ENCODE measurements around the gene NEDD4L. TPM values are rescaled to one million over a fixed set of nuclear protein-coding genes. Genes with fewer than 3 reads are reported as not detected.

The NEDD4L gene
- total RNA-seq, 1 donor from 2014 or later, result 9.7 TPM

- no peak for DNase-seq (ENCODE audit: low read depth in 2 of 2)
Measured at GRCh38 chr18:58178511-58178910, 134.5 kb downstream of the NEDD4L start.

DNA sequence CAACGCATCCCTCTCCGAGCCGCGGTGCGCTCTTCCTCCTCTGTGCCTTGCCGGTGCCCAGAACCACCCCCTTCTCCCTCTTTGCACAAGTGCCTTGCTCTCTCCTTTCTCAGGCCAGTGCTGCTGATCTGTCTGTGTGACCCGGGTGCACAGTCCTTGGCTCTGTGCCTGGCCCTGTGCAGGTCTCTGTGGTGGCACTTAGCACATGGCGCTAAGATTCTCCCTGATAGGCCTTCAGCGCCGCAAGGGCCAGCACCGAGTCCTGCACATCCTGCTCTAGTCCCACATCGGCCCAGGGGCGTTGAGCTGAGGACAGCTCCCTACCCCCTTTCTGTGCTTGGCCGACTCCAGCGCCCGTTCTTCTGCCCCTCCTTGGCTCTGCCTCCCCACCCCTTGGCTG, 136.1 kb downstream of the NEDD4L start:
- DNase-seq (ENCODE audit: low read depth in 2 of 2), result no peak

DNA sequence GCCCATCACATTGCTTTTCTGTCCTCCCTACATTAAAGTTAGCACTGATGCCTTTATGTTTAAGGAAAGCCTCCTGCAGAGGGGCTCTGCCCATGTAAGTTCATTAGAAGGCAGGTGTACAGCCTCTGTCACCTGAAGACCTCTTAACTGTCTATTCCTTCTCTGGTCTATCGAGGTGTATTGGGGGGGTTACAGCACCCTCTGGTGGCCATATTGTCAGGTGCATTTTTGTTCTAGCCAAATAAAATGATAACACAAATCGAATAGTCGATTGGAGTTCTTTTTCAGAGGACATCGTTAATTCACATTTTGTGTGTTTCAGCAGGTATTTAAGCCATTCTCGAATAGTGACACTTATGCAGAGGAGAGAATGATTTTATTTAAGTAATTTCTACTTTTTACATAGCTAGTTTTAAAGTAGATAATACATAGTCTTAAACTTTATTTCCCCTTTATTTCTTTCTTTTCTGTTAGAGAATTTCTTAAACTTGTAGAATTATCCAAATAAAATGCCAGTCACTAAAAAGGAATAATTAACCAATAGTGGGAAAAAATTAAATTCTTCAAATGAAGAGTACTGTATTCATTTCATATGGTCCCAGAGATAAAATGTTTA, 136.8 kb downstream of the NEDD4L start:
- peak; percentile 45 to 65 for DNase-seq (ENCODE audit: low read depth in 2 of 2)

GRCh38 chr18:58181988-58182387, 138.0 kb downstream of the NEDD4L start:
- no peak for DNase-seq (ENCODE audit: low read depth in 2 of 2)

- DNase-seq (ENCODE audit: low read depth in 2 of 2), result no peak
Measured at GRCh38 chr18:58183226-58183625, 139.2 kb downstream of the NEDD4L start.

- peak; percentile 68 to 80 for DNase-seq (ENCODE audit: low read depth in 2 of 2)
Measured at GRCh38 chr18:58186258-58186948, 142.4 kb downstream of the NEDD4L start.

GRCh38 chr18:58187674-58188073, 143.6 kb downstream of the NEDD4L start:
- no peak for DNase-seq (ENCODE audit: low read depth in 2 of 2)

DNA sequence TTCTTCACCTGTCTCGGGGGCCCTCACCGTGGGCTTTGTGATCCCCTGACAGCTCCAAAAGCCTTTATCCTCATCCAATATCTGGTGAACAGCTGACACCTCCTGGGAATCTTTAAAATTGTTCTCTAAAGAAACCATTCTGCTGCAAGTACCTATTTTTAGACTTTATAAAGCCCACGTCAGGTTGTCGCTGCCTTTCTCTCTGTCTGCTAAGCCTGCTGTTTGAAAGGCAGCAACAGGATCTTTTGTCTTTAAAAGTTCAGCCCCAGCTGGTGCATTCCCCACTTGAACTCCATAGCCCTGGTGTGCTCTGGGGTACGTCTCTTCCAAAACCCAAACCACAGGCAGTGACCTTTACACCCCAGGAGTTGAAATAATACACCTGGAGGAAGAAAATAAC, 145.0 kb downstream of the NEDD4L start:
- no peak for DNase-seq (ENCODE audit: low read depth in 2 of 2)

- no peak for DNase-seq (ENCODE audit: low read depth in 2 of 2)
Measured at GRCh38 chr18:58190842-58191530, 147.0 kb downstream of the NEDD4L start.

DNA sequence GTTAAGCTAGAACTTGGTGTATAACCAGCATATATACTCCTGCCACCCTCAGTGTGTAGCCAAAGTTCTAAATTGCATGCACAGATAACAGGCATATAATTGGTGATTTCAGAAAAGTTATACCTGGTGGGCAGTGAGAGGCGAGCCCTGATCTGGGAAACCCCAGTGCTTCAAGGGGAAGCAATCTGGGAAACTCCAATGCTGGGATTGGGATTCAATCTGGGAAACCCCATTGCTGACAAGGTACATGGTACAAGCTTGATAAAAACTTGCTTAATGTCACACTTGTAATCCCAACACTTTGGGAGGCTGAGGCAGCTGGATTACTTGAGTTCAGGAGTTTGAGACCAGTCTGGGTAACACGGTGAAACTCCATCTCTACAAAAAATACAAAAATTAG, 147.6 kb downstream of the NEDD4L start:
- DNase-seq (ENCODE audit: low read depth in 2 of 2), result no peak

DNA sequence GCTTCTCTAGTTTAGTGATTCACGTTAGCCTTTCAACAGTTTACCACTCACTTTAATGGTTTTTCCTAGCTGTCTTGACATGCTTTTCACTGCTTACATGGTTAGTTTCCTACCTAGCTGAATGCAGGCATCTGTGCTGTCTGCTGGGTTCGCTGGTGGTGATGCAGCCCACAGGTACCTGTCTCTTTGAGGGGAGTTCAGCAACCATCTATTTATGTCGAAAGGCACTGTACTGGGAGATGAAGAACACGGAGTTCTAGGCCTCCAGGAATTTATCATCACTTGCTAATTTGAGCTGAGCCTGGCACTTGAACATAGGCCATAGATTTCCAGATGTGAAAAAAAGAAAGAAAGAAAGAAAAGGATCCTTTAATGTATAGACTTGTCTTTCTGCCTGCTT, 148.5 kb downstream of the NEDD4L start:
- DNase-seq (ENCODE audit: low read depth in 2 of 2), result no peak

DNA sequence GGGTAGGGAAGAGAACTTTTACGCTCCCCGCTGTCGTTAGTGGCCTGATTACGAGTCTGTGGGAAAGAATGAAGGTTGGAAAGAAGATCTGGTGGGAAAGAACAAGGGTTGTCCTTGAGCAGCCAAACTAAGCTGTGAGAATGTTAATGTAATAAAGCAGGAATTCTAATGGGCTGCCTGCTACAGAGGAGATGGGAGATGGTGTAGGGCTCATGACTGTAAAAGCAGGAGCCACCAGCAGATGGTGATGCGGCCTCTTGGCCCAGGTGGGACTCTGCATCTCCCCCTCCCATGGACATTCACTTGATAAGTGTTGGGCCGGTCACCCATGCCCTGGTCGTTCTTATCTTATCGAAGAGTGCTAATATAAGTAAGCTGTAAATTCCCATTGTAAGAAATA, 150.0 kb downstream of the NEDD4L start:
- DNase-seq (ENCODE audit: low read depth in 2 of 2), result peak in 1 of 2 donors; percentile 36

GRCh38 chr18:58195278-58195765, 151.3 kb downstream of the NEDD4L start:
- DNase-seq (ENCODE audit: low read depth in 2 of 2), result peak in 1 of 2 donors; percentile 35

- DNase-seq (ENCODE audit: low read depth in 2 of 2), result peak; percentile 39 to 72
Measured at GRCh38 chr18:58196164-58196563, 152.1 kb downstream of the NEDD4L start.

GRCh38 chr18:58196881-58197872, 153.2 kb downstream of the NEDD4L start:
- DNase-seq (ENCODE audit: low read depth in 2 of 2), result no peak

- no peak for DNase-seq (ENCODE audit: low read depth in 2 of 2)
Measured at GRCh38 chr18:58201268-58201667, 157.2 kb downstream of the NEDD4L start.

DNA sequence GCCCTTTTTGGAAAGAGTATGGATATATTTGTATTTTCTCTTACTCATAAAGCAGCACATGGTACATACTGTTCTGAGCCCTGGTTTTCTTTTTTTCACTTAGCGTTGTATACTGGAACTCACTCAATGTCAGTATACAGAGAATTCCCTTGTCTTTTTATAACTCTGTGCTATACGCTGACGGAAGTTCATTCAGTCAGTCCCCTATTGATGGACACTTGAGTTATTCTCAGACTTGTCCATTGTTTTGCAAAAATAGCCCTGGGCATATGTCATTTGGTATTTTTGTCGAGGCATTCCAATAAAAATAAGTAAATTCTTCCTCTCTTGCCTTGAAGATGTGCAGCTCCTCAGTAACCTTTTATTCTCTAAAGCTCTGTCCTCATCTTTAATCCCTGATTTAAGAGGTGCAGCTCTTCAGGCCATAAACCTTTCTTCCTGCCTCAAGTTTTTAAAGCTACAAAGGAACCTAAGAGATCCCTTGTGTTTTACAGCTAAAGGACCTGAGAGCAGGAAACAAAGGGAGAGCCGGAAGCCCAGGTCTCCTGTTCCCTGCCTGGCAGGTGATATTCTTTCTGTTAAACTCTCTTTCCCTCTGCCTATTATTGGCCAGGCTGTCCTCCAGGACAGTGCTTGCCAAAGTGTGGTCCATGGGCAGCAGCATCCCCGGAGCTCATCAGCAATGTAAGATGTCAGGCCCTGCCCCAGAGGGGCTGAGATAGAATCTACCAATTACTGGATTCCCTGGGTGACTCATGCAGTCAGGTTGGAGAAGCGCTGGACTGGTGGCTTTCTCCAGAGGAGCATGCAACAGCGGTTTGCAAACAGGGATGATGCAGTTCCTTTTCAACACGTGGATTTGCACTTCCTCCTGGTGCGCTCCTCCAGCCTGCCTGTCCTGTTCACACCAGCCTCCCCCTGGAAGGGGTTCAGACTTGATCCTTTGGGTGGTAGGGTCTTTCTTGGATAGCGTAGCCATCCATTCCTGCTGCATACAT, 158.0 kb downstream of the NEDD4L start:
- DNase-seq (ENCODE audit: low read depth in 2 of 2), result peak in 1 of 2 donors; percentile 69

- no peak for DNase-seq (ENCODE audit: low read depth in 2 of 2)
Measured at GRCh38 chr18:58204776-58205442, 160.9 kb downstream of the NEDD4L start.

GRCh38 chr18:58205443-58206160, 161.6 kb downstream of the NEDD4L start:
- peak in 1 of 2 donors; percentile 58 for DNase-seq (ENCODE audit: low read depth in 2 of 2)
